Trophoblast cell (in vitro differentiated cells and primary cell): ENCODE results near the gene MAMSTR.

ENCODE experiments used
- DNase-seq, 2 donors: peaks; one replicate each; pipeline ENCODE4 v3.0.0-alpha.2; 2016
- H2AFZ ChIP-seq: 2 replicates; pipeline ENCODE4 v1.6.1; 2013; ENCODE audit warnings: low read length, moderate library complexity, mild to moderate bottlenecking; ENCODE audit not compliant: insufficient read depth, poor library complexity
- H2AK5ac ChIP-seq: 2 replicates; pipeline ENCODE4 v1.6.1; 2013; ENCODE audit warnings: mild to moderate bottlenecking, low read length
- H2BK120ac ChIP-seq: 2 replicates; pipeline ENCODE4 v1.6.1; 2013; ENCODE audit warnings: low read length, mild to moderate bottlenecking, moderate library complexity; ENCODE audit not compliant: insufficient read depth, poor library complexity
- H2BK12ac ChIP-seq: 2 replicates; pipeline ENCODE4 v1.6.1; 2013; ENCODE audit warnings: mild to moderate bottlenecking, low read length, moderate library complexity
- H2BK5ac ChIP-seq: 2 replicates; pipeline ENCODE4 v1.6.1; 2013; ENCODE audit warnings: low read length, low read depth, moderate library complexity, mild to moderate bottlenecking; ENCODE audit not compliant: poor library complexity
- H3K14ac ChIP-seq: 2 replicates; pipeline ENCODE4 v1.6.1; 2013; ENCODE audit warnings: mild to moderate bottlenecking, low read length
- H3K18ac ChIP-seq: 2 replicates; pipeline ENCODE4 v1.6.1; 2013; ENCODE audit warnings: mild to moderate bottlenecking, low read length
- H3K23ac ChIP-seq: 2 replicates; pipeline ENCODE4 v1.6.1; 2013; ENCODE audit warnings: low read length
- H3K27ac ChIP-seq: 2 replicates; pipeline ENCODE4 v1.5.1; 2013; ENCODE audit warnings: low read depth, mild to moderate bottlenecking, inconsistent platforms, low read length, moderate library complexity
- H3K27me3 ChIP-seq: 2 replicates; pipeline ENCODE4 v1.6.1; 2013; ENCODE audit warnings: inconsistent platforms, mild to moderate bottlenecking, low read length, moderate library complexity; ENCODE audit not compliant: insufficient read depth
- H3K36me3 ChIP-seq, 2 experiments: 1 replicate in 1 of 2; 2 replicates in 1 of 2; pipeline ENCODE4 v1.6.1; 2013; ENCODE audit warnings: low read length in 2 of 2, mild to moderate bottlenecking in 2 of 2, moderate library complexity in 1 of 2; ENCODE audit not compliant: insufficient read depth in 2 of 2, control insufficient read depth in 1 of 2
- H3K4ac ChIP-seq: 2 replicates; pipeline ENCODE4 v1.6.1; 2013; ENCODE audit warnings: low read depth, mild to moderate bottlenecking, low read length, moderate library complexity
- H3K4me1 ChIP-seq, 2 experiments: 1 replicate in 1 of 2; 2 replicates in 1 of 2; pipeline ENCODE4 v1.6.1; 2013; ENCODE audit warnings: low read length in 2 of 2, mild to moderate bottlenecking in 2 of 2, moderate library complexity in 1 of 2; ENCODE audit not compliant: insufficient read depth in 2 of 2, control insufficient read depth in 1 of 2
- H3K4me2 ChIP-seq: 2 replicates; pipeline ENCODE4 v1.6.1; 2013; ENCODE audit warnings: inconsistent platforms, mild to moderate bottlenecking, low read length, moderate library complexity
- H3K4me3 ChIP-seq: 2 replicates; pipeline ENCODE4 v1.5.1; 2013; ENCODE audit warnings: mild to moderate bottlenecking, low read depth, low read length, inconsistent platforms
- H3K79me1 ChIP-seq: one replicate; pipeline ENCODE4 v1.6.1; 2013; ENCODE audit warnings: low read length
- H3K79me2 ChIP-seq: 2 replicates; pipeline ENCODE4 v1.6.1; 2013; ENCODE audit warnings: low read length, mild to moderate bottlenecking; ENCODE audit not compliant: control insufficient read depth, insufficient read depth, poor library complexity
- H3K9ac ChIP-seq: 2 replicates; pipeline ENCODE4 v1.6.1; 2013; ENCODE audit warnings: mild to moderate bottlenecking, low read length
- H3K9me3 ChIP-seq: 2 replicates; pipeline ENCODE4 v1.6.1; 2013; ENCODE audit warnings: low read depth, mild to moderate bottlenecking, control low read depth, inconsistent platforms, low read length; ENCODE audit not compliant: insufficient read depth
- H4K12ac ChIP-seq: 2 replicates; pipeline ENCODE4 v1.6.1; 2013; ENCODE audit warnings: low read depth, mild to moderate bottlenecking, low read length, moderate library complexity
- H4K8ac ChIP-seq: 2 replicates; pipeline ENCODE4 v1.6.1; 2013; ENCODE audit warnings: low read depth, mild to moderate bottlenecking, low read length, moderate library complexity
- H4K91ac ChIP-seq: one replicate; pipeline ENCODE4 v1.6.1; 2013; ENCODE audit warnings: low read depth, mild to moderate bottlenecking, low read length, moderate library complexity
- WGBS: extraction: QIAGEN DNeasy Blood & Tissue Kit; methylation state at CpG from one replicate; pipeline ENCODE4 v1.1.7; 2013; ENCODE audit warnings: missing lambda C conversion rate; ENCODE audit not compliant: insufficient read length, insufficient coverage; ENCODE audit errors: extremely low coverage; 5-methylcytosine and 5-hydroxymethylcytosine counted together

MAMSTR gene

GRCh38 chr19:48705431-48705830, 14.1 kb downstream of the MAMSTR start:
- H2AFZ ChIP-seq: no peak overlapping the region
- no peak overlapping the region for H4K8ac ChIP-seq
- H3K9me3 ChIP-seq: peaks cover 5% of the 10 kb centered on the region
- no peak overlapping the region for H3K27ac ChIP-seq
- H3K4me2 ChIP-seq: no peak overlapping the region
- peaks cover 0 to 3% of the 10 kb centered on the region in 2 experiments for H3K36me3 ChIP-seq
- no peak overlapping the region for H3K4ac ChIP-seq
- no peak overlapping the region for H3K18ac ChIP-seq
- no peak overlapping the region for H2BK120ac ChIP-seq
- H4K91ac ChIP-seq: no peak overlapping the region
- no peak overlapping the region for H3K23ac ChIP-seq
- H3K9ac ChIP-seq: no peak overlapping the region
- H3K79me2 ChIP-seq: no peaks in the 10 kb centered on the region
- H3K14ac ChIP-seq: no peak overlapping the region
- H2BK12ac ChIP-seq: no peak overlapping the region
- H2AK5ac ChIP-seq: no peak overlapping the region
- H2BK5ac ChIP-seq: no peak overlapping the region
- no peaks in the 10 kb centered on the region for H3K27me3 ChIP-seq
- H4K12ac ChIP-seq: no peak overlapping the region
- H3K4me1 ChIP-seq: no peaks in the 10 kb centered on the region
- DNase-seq: no peak
- no CpG with 5 or more reads among the region's 2 CpGs for whole genome bisulfite sequencing
- H3K79me1 ChIP-seq: no peaks in the 10 kb centered on the region
- H3K4me3 ChIP-seq: no peak overlapping the region

GRCh38 chr19:48703316-48703715, 16.2 kb downstream of the MAMSTR start:
- H3K14ac ChIP-seq: no peak overlapping the region
- no peak for DNase-seq
- H4K8ac ChIP-seq: no peak overlapping the region
- H3K9me3 ChIP-seq: peaks cover 3% of the 10 kb centered on the region
- H2BK120ac ChIP-seq: no peak overlapping the region
- H4K12ac ChIP-seq: no peak overlapping the region
- no peak overlapping the region for H3K4me2 ChIP-seq
- no peak overlapping the region for H2BK12ac ChIP-seq
- no CpG with 5 or more reads among the region's 23 CpGs for WGBS
- peaks cover 0 to 3% of the 10 kb centered on the region in 2 experiments for H3K36me3 ChIP-seq
- H3K79me1 ChIP-seq: no peaks in the 10 kb centered on the region
- H2AK5ac ChIP-seq: no peak overlapping the region
- H3K27me3 ChIP-seq: no peaks in the 10 kb centered on the region
- no peak overlapping the region for H3K4ac ChIP-seq
- H4K91ac ChIP-seq: no peak overlapping the region
- no peaks in the 10 kb centered on the region for H3K79me2 ChIP-seq
- H3K18ac ChIP-seq: no peak overlapping the region
- no peak overlapping the region for H3K9ac ChIP-seq
- H2BK5ac ChIP-seq: no peak overlapping the region
- no peak overlapping the region for H3K27ac ChIP-seq
- H3K23ac ChIP-seq: no peak overlapping the region
- H3K4me3 ChIP-seq: no peak overlapping the region
- no peak overlapping the region for H2AFZ ChIP-seq
- no peaks in the 10 kb centered on the region for H3K4me1 ChIP-seq

DNA sequence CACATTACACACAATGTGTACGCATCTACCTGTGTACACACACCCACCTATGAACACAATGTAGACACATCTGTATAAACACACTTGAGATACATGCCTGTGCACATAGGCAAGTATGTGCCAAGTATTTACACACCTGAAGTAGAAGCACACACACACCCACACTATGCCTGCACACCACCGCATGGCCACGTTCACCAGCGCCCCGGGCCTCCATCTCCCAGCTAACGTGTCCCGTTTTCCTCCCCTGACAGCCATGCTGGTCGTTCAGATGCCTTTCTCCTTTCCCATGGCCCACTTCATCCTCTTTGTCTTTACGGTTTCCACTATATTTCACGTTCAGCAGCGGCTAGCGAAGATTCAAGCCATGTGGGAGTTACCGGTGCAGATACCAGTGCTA, 16.8 kb downstream of the MAMSTR start:
- Histone ChIP-seq H3K14ac (no peak overlapping the region), H3K18ac (no peak overlapping the region), H3K27ac (no peak overlapping the region), H3K23ac (no peak overlapping the region), H2AFZ (no peak overlapping the region), H3K4me3 (no peak overlapping the region), H3K9ac (no peak overlapping the region), H4K91ac (no peak overlapping the region), H2BK12ac (no peak overlapping the region), H4K8ac (no peak overlapping the region), H3K4me1 (no peaks in the 10 kb centered on the region), H3K79me1 (no peaks in the 10 kb centered on the region), H2AK5ac (no peak overlapping the region), H3K4ac (no peak overlapping the region), H3K9me3 (peaks cover 3% of the 10 kb centered on the region), H4K12ac (no peak overlapping the region), H2BK5ac (no peak overlapping the region), H3K27me3 (no peaks in the 10 kb centered on the region), H3K36me3 (peaks cover 0 to 3% of the 10 kb centered on the region in 2 experiments), H3K79me2 (no peaks in the 10 kb centered on the region), H2BK120ac (no peak overlapping the region), H3K4me2 (no peak overlapping the region)
- DNase-seq: no peak
- no CpG with 5 or more reads among the region's 13 CpGs for WGBS

GRCh38 chr19:48698046-48698445, 21.5 kb downstream of the MAMSTR start:
- peaks cover 0 to 3% of the 10 kb centered on the region in 2 experiments for H3K36me3 ChIP-seq
- H3K4me2 ChIP-seq: no peak overlapping the region
- H2BK120ac ChIP-seq: no peak overlapping the region
- no peak overlapping the region for H2BK5ac ChIP-seq
- no peaks in the 10 kb centered on the region for H3K9me3 ChIP-seq
- no CpG with 5 or more reads among the region's 4 CpGs for WGBS
- H3K9ac ChIP-seq: no peak overlapping the region
- no peak overlapping the region for H4K91ac ChIP-seq
- H3K14ac ChIP-seq: no peak overlapping the region
- H3K23ac ChIP-seq: no peak overlapping the region
- no peak overlapping the region for H2AFZ ChIP-seq
- H4K8ac ChIP-seq: no peak overlapping the region
- no peak overlapping the region for H2BK12ac ChIP-seq
- no peak overlapping the region for H4K12ac ChIP-seq
- no peak overlapping the region for H3K4me3 ChIP-seq
- DNase-seq: no peak
- no peaks in the 10 kb centered on the region for H3K79me2 ChIP-seq
- no peak overlapping the region for H3K4ac ChIP-seq
- H3K18ac ChIP-seq: no peak overlapping the region
- H3K4me1 ChIP-seq: peaks cover 10 to 11% of the 10 kb centered on the region in 2 experiments
- no peak overlapping the region for H2AK5ac ChIP-seq
- no peak overlapping the region for H3K27ac ChIP-seq
- H3K27me3 ChIP-seq: no peaks in the 10 kb centered on the region
- no peaks in the 10 kb centered on the region for H3K79me1 ChIP-seq
